Fibroblast of the aortic adventitia (primary cell): Measurements from ENCODE around the gene ZNF561. TPM values are rescaled to one million over a fixed set of nuclear protein-coding genes. Genes with fewer than 3 reads are reported as not detected.

Experiments
- DNase-seq: peaks from one replicate; pipeline ENCODE4 v3.0.0-alpha.2; 2010; ENCODE audit warnings: low read depth
- H3K4me3 ChIP-seq: 2 replicates; pipeline ENCODE4 v1.5.1; 2011; ENCODE audit warnings: low read depth, mild to moderate bottlenecking, control low read depth, low read length, moderate library complexity
- CTCF ChIP-seq: IDR thresholded peaks from 2 replicates; pipeline ENCODE4 v1.5.1; 2011; ENCODE audit warnings: mild to moderate bottlenecking, low read length, control low read depth, inconsistent platforms; ENCODE audit not compliant: insufficient read depth
- total RNA-seq: library from RNA; depleted of rRNA; stranded (reverse); fragments of >200 nt; gene quantifications from 2 replicates; pipeline ENCODE4 v1.2.3, GENCODE V29; 2012; ENCODE audit warnings: low replicate concordance

The ZNF561 gene
- total RNA-seq, 1 donor: 38.7 TPM

- DNase-seq: no peak
- H3K4me3 ChIP-seq: no peak overlapping the region
- no peak for TF ChIP-seq CTCF
Measured at GRCh38 chr19:9645472-9645871, 24.4 kb upstream of the ZNF561 start.

DNA sequence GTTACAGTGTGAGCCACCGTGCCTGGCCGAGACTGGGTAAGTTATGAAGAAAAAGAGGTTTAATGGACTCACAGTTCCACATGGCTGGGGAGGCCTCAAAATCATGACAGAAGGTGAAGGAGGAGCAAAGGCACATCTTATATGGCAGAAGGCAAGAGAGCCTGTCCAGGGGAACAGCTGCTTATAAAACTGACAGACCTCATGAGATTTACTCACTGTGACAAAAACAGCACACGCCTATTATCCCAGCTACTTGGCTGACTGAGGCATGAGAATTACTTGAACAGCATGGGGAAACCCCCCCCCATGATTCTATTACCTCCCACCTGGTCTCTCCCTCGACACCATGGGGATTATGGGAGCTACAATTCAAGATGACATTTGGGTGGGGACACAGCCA, 23.4 kb upstream of the ZNF561 start:
- no peak for TF ChIP-seq CTCF
- no peak for DNase-seq
- H3K4me3 ChIP-seq: no peak overlapping the region

DNA sequence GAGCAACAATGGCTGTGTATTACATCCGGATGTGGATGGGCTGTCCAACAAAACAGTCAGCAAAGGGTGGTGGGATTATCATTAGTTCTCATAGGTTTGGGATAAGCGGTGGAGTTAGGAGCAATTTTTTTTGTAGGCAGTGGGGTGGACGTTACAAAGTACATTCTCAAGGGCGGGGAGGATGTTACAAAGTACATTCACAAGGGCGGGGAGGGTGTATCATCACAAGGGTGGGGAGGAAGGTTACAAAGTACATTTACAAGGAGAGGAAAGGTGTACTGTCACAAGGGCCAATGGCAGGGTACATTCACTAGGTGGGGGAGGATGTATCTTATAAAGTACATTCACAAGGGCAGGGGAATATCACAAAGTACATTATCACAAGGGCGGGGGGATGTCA, 20.8 kb upstream of the ZNF561 start:
- no peak for DNase-seq
- no peak overlapping the region for H3K4me3 ChIP-seq
- no peak for TF ChIP-seq CTCF

DNA sequence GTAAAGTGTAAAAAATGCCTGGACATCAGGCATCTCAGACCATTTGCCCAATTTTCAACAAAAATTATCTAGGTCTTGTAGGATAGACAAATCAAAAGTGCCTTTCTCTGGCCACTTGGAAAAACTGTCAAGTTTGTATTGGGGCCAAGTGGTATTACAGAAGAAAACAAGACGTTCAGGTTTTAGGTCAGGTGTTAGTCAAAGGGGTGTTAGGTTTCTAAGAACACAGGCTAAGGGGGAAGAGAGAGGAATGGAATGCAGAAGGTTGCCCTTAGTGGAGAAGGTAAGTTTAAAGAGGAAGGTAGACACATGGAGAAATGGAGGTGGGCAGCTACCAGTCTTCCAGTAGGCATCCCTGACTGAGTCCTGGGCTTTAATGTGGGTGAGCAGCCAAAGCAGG, 19.9 kb upstream of the ZNF561 start:
- H3K4me3 ChIP-seq: no peak overlapping the region
- TF ChIP-seq CTCF: no peak
- no peak for DNase-seq

DNA sequence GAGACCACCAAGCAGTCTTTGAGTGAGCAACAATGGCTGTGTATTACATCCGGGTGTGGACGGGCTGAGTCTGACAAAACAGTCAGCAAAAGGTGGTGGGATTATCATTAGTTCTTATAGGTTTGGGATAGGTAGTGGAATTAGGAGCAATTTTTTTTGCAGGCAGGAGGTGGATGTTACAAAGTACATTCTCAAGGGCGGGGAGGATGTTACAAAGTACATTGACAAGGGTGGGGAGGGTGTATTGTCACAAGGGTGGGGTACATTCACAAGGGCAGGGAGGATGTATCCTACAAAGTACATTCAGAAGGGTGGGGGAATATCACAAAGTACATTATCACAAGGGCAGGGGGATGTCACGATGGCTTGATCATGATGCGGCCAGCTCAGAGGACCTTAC, 15.0 kb upstream of the ZNF561 start:
- DNase-seq: no peak
- H3K4me3 ChIP-seq: no peak overlapping the region
- TF ChIP-seq CTCF: no peak

DNA sequence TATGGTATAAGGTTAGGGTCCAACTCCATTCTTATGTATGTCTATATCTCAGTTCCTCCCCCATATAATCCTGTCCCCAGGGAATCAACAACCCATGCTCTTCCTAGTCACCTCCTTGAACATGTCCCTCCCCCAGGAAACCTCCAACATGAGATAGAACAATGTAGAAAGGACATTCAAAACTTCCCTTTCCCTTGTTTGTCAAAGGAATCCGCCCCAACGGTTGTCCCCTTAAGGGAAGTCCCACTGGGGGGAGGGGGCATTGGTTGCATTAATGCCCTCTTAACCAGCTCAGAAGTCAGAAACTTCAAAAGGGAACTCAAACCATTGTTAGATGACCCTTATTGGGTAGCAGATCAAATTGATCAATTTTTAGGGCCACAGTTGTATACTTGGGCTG, 6.8 kb upstream of the ZNF561 start:
- no peak overlapping the region for H3K4me3 ChIP-seq
- no peak for DNase-seq
- TF ChIP-seq CTCF: no peak

- no peak overlapping the region for H3K4me3 ChIP-seq
- DNase-seq: peak; percentile 18
- TF ChIP-seq CTCF: no peak
Measured at GRCh38 chr19:9622531-9622930, 1.5 kb upstream of the ZNF561 start.
